WTC11 (cell line): Measurements from ENCODE around the gene EPHB6.

Experiments used
- CTCF ChIP-seq: fragments of 200-600 bp; IDR thresholded peaks from 2 replicates; pipeline ENCODE4 v1.8.0; 2022; ENCODE audit warnings: antibody characterized with exemption
- JUN ChIP-seq: sonication (generic); formaldehyde crosslinking; IDR thresholded peaks from 2 replicates; pipeline ENCODE4 v1.8.0; 2023; ENCODE audit warnings: mild to moderate bottlenecking, missing genetic modification reagents
- MAX ChIP-seq: sonication (generic); formaldehyde crosslinking; IDR thresholded peaks from 2 replicates; pipeline ENCODE4 v1.8.0; 2022; ENCODE audit warnings: mild to moderate bottlenecking, missing genetic modification reagents
- NR2C2 ChIP-seq: sonication (generic); formaldehyde crosslinking; IDR thresholded peaks from 2 replicates; pipeline ENCODE4 v1.8.0; 2022; ENCODE audit warnings: mild to moderate bottlenecking, missing genetic modification reagents
- PREB ChIP-seq: sonication (generic); formaldehyde crosslinking; IDR thresholded peaks from 2 replicates; pipeline ENCODE4 v1.8.1; 2022; ENCODE audit warnings: mild to moderate bottlenecking, missing genetic modification reagents, moderate library complexity, borderline replicate concordance
- RORB ChIP-seq: fragments of 250-450 bp; sonication (Bioruptor Pico); IDR thresholded peaks from 2 replicates; pipeline ENCODE4 v1.9.0; 2021; ENCODE audit warnings: mild to moderate bottlenecking
- TCF7 ChIP-seq: sonication (generic); formaldehyde crosslinking; IDR thresholded peaks from 2 replicates; pipeline ENCODE4 v1.8.0; 2022; ENCODE audit warnings: mild to moderate bottlenecking, low read depth, missing genetic modification reagents, moderate library complexity
- ZNF121 ChIP-seq: sonication (generic); formaldehyde crosslinking; IDR thresholded peaks from 2 replicates; pipeline ENCODE4 v1.8.0; 2023; ENCODE audit warnings: missing genetic modification reagents
- ZNF232 ChIP-seq: sonication (generic); formaldehyde crosslinking; IDR thresholded peaks from 2 replicates; pipeline ENCODE4 v1.8.0; 2022; ENCODE audit warnings: mild to moderate bottlenecking, missing genetic modification reagents
- ZNF512 ChIP-seq: sonication (generic); formaldehyde crosslinking; IDR thresholded peaks from 2 replicates; pipeline ENCODE4 v1.8.1; 2022; ENCODE audit warnings: missing genetic modification reagents, borderline replicate concordance

- TF ChIP-seq ZNF121 (CRISPR knock-in tag) (no peak), CTCF (no peak), ZNF232 (CRISPR knock-in tag) (no peak), RORB (CRISPR knock-in tag) (no peak), PREB (no peak), MAX (no peak), NR2C2 (CRISPR knock-in tag) (no peak), ZNF512 (CRISPR knock-in tag) (no peak), TCF7 (no peak), JUN (CRISPR knock-in tag) (no peak)
Measured at GRCh38 chr7:142919656-142920055, 64.8 kb downstream of the EPHB6 start.
